Measurements from ENCODE around the gene RIMBP2. TPM values are rescaled to one million over a fixed set of nuclear protein-coding genes. Genes with fewer than 3 reads are reported as not detected.

Gene RIMBP2
- total RNA-seq, 1 donor from 2014 or later: not detected

DNA sequence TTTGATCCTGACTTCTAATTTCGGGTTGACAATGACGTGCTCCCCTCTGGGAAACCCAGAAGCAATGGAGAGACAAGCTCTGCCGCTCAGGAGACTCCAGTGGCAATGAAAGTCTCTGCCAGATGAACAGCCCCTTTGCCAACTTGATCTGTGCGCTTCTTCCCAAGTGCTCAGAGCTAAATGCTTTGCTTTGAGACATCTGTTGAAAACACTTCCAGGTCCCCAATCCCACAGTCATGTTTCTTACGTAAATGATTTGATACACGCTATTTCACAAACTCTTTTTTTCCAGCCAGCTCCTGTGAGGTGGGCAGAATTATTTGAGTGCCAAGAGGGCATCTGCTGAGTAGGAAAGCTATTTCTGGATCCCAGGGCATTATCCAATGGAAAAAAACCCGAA, 147.6 kb downstream of the RIMBP2 start:
- no peak for DNase-seq
- Histone ChIP-seq H3K9me3 (replicated peaks) (peaks cover 28% of the 10 kb centered on the region), H3K36me3 (no peaks in the 10 kb centered on the region), H3K4me1 (no peaks in the 10 kb centered on the region), H3K27ac (replicated peaks) (no peak overlapping the region), H3K27me3 (ENCODE audit: low read depth) (peaks cover 40% of the 10 kb centered on the region), H3K4me3 (no peak overlapping the region)
- TF ChIP-seq, protein P1, sequence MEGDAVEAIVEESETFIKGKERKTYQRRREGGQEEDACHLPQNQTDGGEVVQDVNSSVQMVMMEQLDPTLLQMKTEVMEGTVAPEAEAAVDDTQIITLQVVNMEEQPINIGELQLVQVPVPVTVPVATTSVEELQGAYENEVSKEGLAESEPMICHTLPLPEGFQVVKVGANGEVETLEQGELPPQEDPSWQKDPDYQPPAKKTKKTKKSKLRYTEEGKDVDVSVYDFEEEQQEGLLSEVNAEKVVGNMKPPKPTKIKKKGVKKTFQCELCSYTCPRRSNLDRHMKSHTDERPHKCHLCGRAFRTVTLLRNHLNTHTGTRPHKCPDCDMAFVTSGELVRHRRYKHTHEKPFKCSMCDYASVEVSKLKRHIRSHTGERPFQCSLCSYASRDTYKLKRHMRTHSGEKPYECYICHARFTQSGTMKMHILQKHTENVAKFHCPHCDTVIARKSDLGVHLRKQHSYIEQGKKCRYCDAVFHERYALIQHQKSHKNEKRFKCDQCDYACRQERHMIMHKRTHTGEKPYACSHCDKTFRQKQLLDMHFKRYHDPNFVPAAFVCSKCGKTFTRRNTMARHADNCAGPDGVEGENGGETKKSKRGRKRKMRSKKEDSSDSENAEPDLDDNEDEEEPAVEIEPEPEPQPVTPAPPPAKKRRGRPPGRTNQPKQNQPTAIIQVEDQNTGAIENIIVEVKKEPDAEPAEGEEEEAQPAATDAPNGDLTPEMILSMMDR (IDR thresholded peaks at IDR 0.05; ENCODE audit: borderline replicate concordance): no peak
- intact Hi-C loops (cut with micrococcal nuclease): no loop called here

- TF ChIP-seq, protein P1 (IDR thresholded peaks at IDR 0.05; ENCODE audit: borderline replicate concordance): no peak
- H3K36me3 ChIP-seq: no peaks in the 10 kb centered on the region
- peaks cover 28% of the 10 kb centered on the region for H3K9me3 ChIP-seq (replicated peaks)
- intact Hi-C loops (cut with micrococcal nuclease): no loop called here
- H3K27ac ChIP-seq (replicated peaks): no peak overlapping the region
- peaks cover 38% of the 10 kb centered on the region for H3K27me3 ChIP-seq (ENCODE audit: low read depth)
- H3K4me1 ChIP-seq: no peaks in the 10 kb centered on the region
- no peak overlapping the region for H3K4me3 ChIP-seq
- no peak for DNase-seq
Measured at GRCh38 chr12:130568041-130568440, 148.1 kb downstream of the RIMBP2 start.

DNA sequence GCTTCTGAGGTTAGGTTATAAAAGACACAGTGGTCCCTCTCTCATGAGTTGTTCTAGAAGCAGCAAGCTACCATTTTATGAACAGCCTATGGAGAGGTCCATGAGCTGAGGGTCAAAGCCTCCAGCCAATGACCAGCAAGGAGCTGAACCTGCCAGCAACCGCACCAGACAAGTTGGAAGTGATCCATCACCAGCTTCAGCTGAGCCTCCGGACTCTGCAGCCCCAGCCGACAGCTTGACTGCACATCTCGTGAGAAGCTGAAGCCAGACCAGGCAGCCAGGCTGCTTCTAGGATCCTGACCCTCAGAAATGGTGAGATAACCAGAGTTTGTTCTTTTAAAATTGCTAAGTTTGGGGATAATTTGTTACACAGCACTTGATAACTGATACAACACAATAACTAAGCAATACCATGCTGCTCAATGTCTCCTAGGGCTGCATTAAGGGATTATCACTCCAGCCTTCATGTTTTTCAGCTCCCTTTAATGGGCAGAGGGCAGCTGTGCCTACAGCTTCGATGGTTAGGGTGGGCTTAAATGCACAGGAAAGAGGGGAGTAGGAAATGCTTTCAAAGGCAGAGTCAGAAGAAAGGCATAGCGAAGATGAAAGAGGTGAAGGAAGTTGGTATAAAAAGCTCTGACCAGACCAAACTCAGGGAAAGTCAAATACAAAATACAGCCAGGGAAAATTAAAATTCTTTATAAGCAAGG, 149.5 kb downstream of the RIMBP2 start:
- peaks cover 29% of the 10 kb centered on the region for H3K27me3 ChIP-seq (ENCODE audit: low read depth)
- H3K4me1 ChIP-seq: no peaks in the 10 kb centered on the region
- TF ChIP-seq, protein P1 (IDR thresholded peaks at IDR 0.05; ENCODE audit: borderline replicate concordance): no peak
- H3K9me3 ChIP-seq (replicated peaks): peaks cover 28% of the 10 kb centered on the region
- no peaks in the 10 kb centered on the region for H3K36me3 ChIP-seq
- no peak for DNase-seq
- no peak overlapping the region for H3K27ac ChIP-seq (replicated peaks)
- intact Hi-C loops (cut with micrococcal nuclease): no loop called here
- no peak overlapping the region for H3K4me3 ChIP-seq

- no peak for DNase-seq
- H3K4me1 ChIP-seq: no peaks in the 10 kb centered on the region
- intact Hi-C loops (cut with micrococcal nuclease): no loop called here
- no peak overlapping the region for H3K4me3 ChIP-seq
- H3K36me3 ChIP-seq: no peaks in the 10 kb centered on the region
- TF ChIP-seq, protein P1 (IDR thresholded peaks at IDR 0.05; ENCODE audit: borderline replicate concordance): no peak
- H3K27me3 ChIP-seq (ENCODE audit: low read depth): peaks cover 35% of the 10 kb centered on the region
- peaks cover 28% of the 10 kb centered on the region for H3K9me3 ChIP-seq (replicated peaks)
- no peak overlapping the region for H3K27ac ChIP-seq (replicated peaks)
Measured at GRCh38 chr12:130565189-130565588, 150.9 kb downstream of the RIMBP2 start.

GRCh38 chr12:130563323-130563722, 152.8 kb downstream of the RIMBP2 start:
- TF ChIP-seq, protein P1 (IDR thresholded peaks at IDR 0.05; ENCODE audit: borderline replicate concordance): no peak
- no peak overlapping the region for H3K27ac ChIP-seq (replicated peaks)
- H3K36me3 ChIP-seq: no peaks in the 10 kb centered on the region
- H3K27me3 ChIP-seq (ENCODE audit: low read depth): peaks cover 47% of the 10 kb centered on the region
- no peak for DNase-seq
- H3K4me3 ChIP-seq: no peak overlapping the region
- peaks cover 28% of the 10 kb centered on the region for H3K9me3 ChIP-seq (replicated peaks)
- H3K4me1 ChIP-seq: no peaks in the 10 kb centered on the region
- intact Hi-C loops (cut with micrococcal nuclease): no loop called here

Data from left ventricle myocardium inferior (tissue), 1 donor.